ENCODE results near the gene MYO5B. TPM values are rescaled to one million over a fixed set of nuclear protein-coding genes. Genes with fewer than 3 reads are reported as not detected.

MYO5B gene
- total RNA-seq, 1 donor from 2014 or later: 1.5 TPM

- no peaks in the 10 kb centered on the region for H3K36me3 Mint-ChIP-seq (ENCODE audit: low read depth, unreplicated experiment)
- no peaks in the 10 kb centered on the region for H3K9me3 Mint-ChIP-seq (ENCODE audit: unreplicated experiment)
- no peaks in the 10 kb centered on the region for H3K4me1 Mint-ChIP-seq (ENCODE audit: unreplicated experiment)
- TF ChIP-seq CTCF (IDR thresholded peaks at IDR 0.05; ENCODE audit: unreplicated experiment): no peak
- no peak for DNase-seq (ENCODE audit: low spot score)
- H3K27me3 Mint-ChIP-seq (ENCODE audit: unreplicated experiment): no peaks in the 10 kb centered on the region
- H3K27ac Mint-ChIP-seq (ENCODE audit: unreplicated experiment): no peak overlapping the region
- H3K4me3 Mint-ChIP-seq (ENCODE audit: unreplicated experiment): no peak overlapping the region
Measured at GRCh38 chr18:50072146-50072545, 122.8 kb downstream of the MYO5B start.

DNA sequence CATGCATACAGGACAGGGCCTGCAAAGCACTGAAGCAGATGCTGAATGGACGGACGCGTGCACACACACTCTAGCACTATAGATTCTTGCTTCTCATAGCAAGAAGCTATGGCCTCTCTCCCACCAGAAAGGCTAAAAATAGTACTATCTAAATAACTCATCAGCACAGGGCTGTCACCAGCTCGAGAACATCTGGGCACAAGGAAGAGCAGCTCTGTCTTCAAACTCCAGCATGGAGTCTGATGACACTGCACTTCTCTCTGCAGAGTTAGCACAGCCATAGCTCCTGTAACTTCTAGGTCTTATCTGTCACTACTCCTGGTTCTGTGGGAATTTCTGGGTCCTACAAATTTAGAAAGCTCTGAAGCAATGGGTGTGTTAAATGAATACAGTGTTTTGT is 123.5 kb downstream of the MYO5B start:
- no peak for DNase-seq (ENCODE audit: low spot score)
- TF ChIP-seq CTCF (IDR thresholded peaks at IDR 0.05; ENCODE audit: unreplicated experiment): no peak
- H3K4me3 Mint-ChIP-seq (ENCODE audit: unreplicated experiment): no peak overlapping the region
- H3K27ac Mint-ChIP-seq (ENCODE audit: unreplicated experiment): no peak overlapping the region
- no peaks in the 10 kb centered on the region for H3K4me1 Mint-ChIP-seq (ENCODE audit: unreplicated experiment)
- no peaks in the 10 kb centered on the region for H3K9me3 Mint-ChIP-seq (ENCODE audit: unreplicated experiment)
- H3K36me3 Mint-ChIP-seq (ENCODE audit: low read depth, unreplicated experiment): no peaks in the 10 kb centered on the region
- H3K27me3 Mint-ChIP-seq (ENCODE audit: unreplicated experiment): no peaks in the 10 kb centered on the region

GRCh38 chr18:50069422-50069821 is 125.5 kb downstream of the MYO5B start:
- Mint-ChIP-seq H3K9me3 (ENCODE audit: unreplicated experiment) (no peaks in the 10 kb centered on the region), H3K4me1 (ENCODE audit: unreplicated experiment) (no peaks in the 10 kb centered on the region), H3K4me3 (ENCODE audit: unreplicated experiment) (no peak overlapping the region), H3K27ac (ENCODE audit: unreplicated experiment) (no peak overlapping the region), H3K36me3 (ENCODE audit: low read depth, unreplicated experiment) (no peaks in the 10 kb centered on the region), H3K27me3 (ENCODE audit: unreplicated experiment) (no peaks in the 10 kb centered on the region)
- DNase-seq (ENCODE audit: low spot score): no peak
- TF ChIP-seq CTCF (IDR thresholded peaks at IDR 0.05; ENCODE audit: unreplicated experiment): no peak

GRCh38 chr18:50065527-50065926 is 129.4 kb downstream of the MYO5B start:
- H3K4me3 Mint-ChIP-seq (ENCODE audit: unreplicated experiment): no peak overlapping the region
- H3K27ac Mint-ChIP-seq (ENCODE audit: unreplicated experiment): no peak overlapping the region
- no peaks in the 10 kb centered on the region for H3K9me3 Mint-ChIP-seq (ENCODE audit: unreplicated experiment)
- TF ChIP-seq CTCF (IDR thresholded peaks at IDR 0.05; ENCODE audit: unreplicated experiment): no peak
- H3K27me3 Mint-ChIP-seq (ENCODE audit: unreplicated experiment): no peaks in the 10 kb centered on the region
- H3K36me3 Mint-ChIP-seq (ENCODE audit: low read depth, unreplicated experiment): no peaks in the 10 kb centered on the region
- no peak for DNase-seq (ENCODE audit: low spot score)
- no peaks in the 10 kb centered on the region for H3K4me1 Mint-ChIP-seq (ENCODE audit: unreplicated experiment)

GRCh38 chr18:50065039-50065438 is 129.9 kb downstream of the MYO5B start:
- TF ChIP-seq CTCF (IDR thresholded peaks at IDR 0.05; ENCODE audit: unreplicated experiment): no peak

More at GRCh38 chr18:50065039-50065438, 129.9 kb downstream of the MYO5B start:
- Mint-ChIP-seq H3K4me1 (ENCODE audit: unreplicated experiment) (no peaks in the 10 kb centered on the region), H3K4me3 (ENCODE audit: unreplicated experiment) (no peak overlapping the region), H3K9me3 (ENCODE audit: unreplicated experiment) (no peaks in the 10 kb centered on the region), H3K36me3 (ENCODE audit: low read depth, unreplicated experiment) (no peaks in the 10 kb centered on the region), H3K27ac (ENCODE audit: unreplicated experiment) (no peak overlapping the region), H3K27me3 (ENCODE audit: unreplicated experiment) (no peaks in the 10 kb centered on the region)
- DNase-seq (ENCODE audit: low spot score): no peak
